Tongue (tissue), 2 donors: Measurements from ENCODE around the gene LSP1. TPM values are rescaled to one million over a fixed set of nuclear protein-coding genes. Genes with fewer than 3 reads are reported as not detected.
"Not testable (repeated sequence)": the region's sequence is repeated elsewhere in the genome, so short reads cannot be mapped to it uniquely, and the experiment has no call there.

ENCODE experiments used
- DNase-seq: peaks from one replicate; pipeline ENCODE4 v3.0.0-alpha.2; 2015
- total RNA-seq: library from RNA; depleted of rRNA; stranded (reverse); fragments of >200 nt; gene quantifications from one replicate; pipeline ENCODE4 v1.2.3, GENCODE V29; 2014

LSP1 gene
- total RNA-seq, 1 donor from 2014 or later = 84.2 TPM

DNA sequence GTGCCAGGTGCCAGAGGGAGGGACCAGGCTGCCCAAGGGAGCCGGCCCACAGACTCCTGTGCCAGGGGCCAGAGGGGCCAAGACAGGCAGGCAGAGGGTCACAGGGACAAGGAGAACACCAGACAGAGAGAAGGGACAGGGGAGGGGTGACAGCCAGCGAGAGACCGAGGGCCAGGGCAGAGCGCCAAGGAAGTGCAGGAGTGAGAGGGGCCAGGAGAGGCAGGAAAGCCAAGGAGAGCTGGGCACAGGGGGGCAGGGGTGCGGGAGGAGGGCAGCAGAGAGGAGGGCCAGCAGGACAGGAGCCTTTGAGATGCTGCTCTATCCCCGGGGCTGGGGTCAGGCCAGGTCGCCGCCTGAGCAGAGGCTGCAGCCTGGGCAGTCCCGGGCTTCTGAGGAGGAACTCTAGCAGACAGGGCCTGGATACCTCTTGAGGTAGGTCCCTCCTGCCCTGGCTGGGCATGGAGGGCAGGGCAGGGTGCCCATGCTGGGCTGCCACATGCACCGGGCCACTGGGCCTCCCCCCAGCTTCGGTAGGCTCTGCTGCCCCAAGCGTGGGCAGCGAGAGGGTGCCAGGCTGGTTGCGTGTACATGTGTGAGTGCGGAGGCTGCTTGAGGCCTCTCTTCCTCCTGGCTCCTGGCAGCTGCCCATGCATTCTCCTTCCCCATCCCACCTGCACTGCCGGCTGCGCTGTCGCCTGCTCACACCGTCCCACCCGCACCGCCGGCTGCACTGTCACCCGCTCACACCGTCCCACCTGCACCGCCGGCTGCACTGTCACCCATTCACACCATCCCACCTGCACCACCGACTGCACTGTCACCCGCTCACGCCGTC lies 12.2 kb downstream of the LSP1 start:
- DNase-seq = no peak

DNA sequence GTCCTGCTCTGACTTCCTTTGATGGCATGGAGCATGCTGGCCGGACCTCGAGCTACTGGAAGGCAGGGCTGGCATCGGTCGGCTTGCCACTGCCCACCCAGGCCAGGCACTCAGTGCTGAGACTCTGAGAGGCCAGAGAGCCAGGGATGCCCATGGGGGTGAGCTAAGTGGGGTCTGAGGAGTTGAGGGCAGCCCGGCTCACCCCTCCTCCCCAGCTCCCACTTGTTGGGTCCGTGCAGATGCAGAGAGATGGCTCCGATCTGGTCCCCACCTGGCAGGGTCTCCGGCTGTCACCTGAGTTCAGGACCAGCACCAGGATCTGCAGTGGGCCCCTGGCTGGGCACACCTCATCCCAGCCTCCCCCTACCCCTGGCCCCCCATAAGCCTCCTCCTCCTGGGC lies 13.3 kb downstream of the LSP1 start:
- DNase-seq = no peak

DNA sequence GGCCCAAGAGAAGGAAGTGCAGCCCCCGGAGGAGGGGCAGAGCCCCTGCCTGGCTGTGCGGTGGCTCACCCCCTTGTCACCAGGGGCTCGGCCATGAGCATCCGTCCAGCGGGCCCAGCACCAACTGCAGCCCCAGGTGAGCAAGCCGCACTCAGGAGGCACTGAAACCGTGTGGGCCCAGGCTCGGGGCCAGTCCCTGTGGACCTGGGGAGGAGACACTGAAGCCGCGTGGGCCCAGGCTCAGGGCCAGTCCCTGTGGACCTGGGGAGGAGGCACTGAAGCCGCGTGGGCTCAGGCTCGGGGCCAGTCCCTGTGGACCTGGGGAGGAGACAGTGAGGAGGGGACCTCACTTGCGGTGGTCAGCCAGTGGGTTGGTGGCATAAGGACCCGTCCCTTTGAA lies 13.9 kb downstream of the LSP1 start:
- no peak for DNase-seq

GRCh38 chr11:1867381-1867780 lies 14.5 kb downstream of the LSP1 start:
- DNase-seq = no peak

GRCh38 chr11:1868056-1868635 lies 15.3 kb downstream of the LSP1 start:
- no peak for DNase-seq

- DNase-seq = no peak
These were observed 15.9 kb downstream of the LSP1 start for GRCh38 chr11:1868636-1869291.

DNA sequence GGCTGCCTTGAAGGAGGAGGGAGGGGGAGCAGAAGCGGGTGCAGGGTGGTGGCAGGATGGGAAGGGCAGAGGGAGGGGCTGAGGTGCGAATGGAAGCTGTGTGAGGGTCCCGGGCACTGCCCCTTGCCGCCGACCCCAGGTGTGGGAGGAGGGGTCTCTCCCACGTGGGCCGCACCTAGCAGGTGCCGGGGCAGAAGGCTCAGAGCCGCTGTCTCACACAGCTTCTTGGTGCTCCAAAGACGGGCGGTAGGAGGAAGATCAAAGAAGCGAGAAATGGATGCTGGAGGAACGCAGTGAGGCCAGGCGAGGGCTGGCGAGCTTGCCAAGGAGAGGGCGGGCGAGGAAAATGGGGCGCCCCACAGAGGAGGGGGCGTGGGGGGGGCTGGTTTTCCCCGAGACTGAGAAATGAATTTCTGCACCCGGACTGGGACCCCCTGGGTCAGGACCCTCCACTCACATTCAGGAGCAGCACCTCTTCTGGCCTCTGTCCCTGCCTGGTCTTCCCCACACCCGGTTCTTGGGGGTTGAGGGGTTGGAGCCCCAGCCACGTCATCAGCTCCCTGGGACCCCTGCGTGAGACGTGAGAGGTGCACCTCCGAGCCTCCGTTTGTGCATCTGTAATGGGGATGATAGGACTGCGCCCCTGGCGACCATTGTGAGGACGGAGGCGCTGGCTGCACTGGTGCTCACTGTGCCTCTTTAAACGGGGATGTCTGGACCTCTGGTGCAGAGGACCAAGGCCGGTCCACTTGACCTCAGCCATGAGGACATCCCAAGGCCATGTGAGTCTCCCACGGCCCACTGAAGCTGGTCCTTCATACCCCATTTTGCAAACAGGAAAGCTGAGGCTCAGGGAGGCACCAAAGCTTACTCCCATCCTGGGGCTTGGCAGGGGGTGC lies 16.8 kb downstream of the LSP1 start:
- DNase-seq = no peak

- DNase-seq = no peak
These were observed 17.4 kb downstream of the LSP1 start for GRCh38 chr11:1870326-1870696.

GRCh38 chr11:1870721-1871466 lies 18.0 kb downstream of the LSP1 start:
- no peak for DNase-seq

DNA sequence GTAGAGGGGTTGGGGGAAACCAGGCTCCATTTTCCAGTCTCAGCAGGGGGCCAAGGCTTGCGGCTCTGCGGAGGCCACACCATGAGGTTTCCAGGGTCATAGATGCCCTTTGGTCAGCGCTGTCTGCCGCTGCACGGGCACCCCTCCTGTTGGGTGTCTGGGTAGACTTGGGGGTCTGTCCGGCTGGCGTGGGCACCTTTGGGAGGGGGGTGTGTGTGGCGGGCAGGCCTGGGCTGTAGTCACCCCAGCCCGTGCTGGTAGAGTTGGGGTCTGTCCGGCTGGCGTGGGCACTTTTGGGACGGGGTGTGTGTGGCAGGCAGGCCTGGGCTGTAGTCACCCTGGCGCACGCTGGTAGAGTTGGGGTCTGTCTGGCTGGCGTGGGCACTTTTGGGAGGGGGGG lies 18.6 kb downstream of the LSP1 start:
- no peak for DNase-seq

GRCh38 chr11:1872267-1872985 lies 19.5 kb downstream of the LSP1 start:
- no peak for DNase-seq

DNA sequence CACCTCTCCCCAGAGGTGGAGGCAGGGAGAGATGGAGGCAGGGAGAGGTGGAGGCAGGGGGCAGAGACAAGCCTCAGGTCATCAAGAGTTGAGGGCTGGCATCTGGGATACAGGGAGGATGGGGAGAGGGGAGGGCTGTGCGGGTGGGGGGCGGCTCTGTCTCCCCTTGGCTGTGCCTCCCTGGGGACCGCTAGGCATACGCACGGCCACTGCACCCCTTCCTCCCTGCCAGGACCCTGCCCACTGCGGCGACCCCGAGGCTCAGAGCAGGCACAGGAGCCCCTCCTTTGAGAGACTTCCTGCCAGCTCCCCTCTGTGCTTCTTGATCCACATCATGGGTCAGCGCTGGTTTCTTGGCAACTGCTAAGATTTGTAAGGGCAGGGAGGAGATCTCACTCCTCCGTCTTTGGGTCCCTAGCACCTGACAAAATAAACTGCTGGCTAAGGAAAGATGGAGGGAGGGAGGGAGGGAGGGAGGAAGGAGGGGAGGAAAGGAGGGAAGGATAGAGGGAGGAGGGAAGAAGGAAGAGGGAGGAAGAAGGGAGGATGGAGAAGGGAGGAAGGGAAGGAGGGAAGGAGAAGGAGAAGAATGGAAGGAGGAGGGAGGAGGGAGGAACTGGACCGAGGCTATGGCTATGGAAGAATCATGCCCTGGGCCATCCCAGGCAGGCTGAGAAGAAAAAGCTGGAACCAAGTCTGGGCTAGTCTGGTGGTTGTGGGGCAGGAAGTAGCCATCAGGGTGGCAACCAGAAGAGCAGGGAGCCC lies 20.3 kb downstream of the LSP1 start:
- peak; percentile 72 for DNase-seq

- not testable (repeated sequence) for DNase-seq
These were observed 20.9 kb downstream of the LSP1 start for GRCh38 chr11:1873813-1874150.

GRCh38 chr11:1874441-1875092 lies 21.7 kb downstream of the LSP1 start:
- not testable (repeated sequence) for DNase-seq

- DNase-seq = peak; percentile 83
These were observed 22.4 kb downstream of the LSP1 start for GRCh38 chr11:1875093-1875850.

DNA sequence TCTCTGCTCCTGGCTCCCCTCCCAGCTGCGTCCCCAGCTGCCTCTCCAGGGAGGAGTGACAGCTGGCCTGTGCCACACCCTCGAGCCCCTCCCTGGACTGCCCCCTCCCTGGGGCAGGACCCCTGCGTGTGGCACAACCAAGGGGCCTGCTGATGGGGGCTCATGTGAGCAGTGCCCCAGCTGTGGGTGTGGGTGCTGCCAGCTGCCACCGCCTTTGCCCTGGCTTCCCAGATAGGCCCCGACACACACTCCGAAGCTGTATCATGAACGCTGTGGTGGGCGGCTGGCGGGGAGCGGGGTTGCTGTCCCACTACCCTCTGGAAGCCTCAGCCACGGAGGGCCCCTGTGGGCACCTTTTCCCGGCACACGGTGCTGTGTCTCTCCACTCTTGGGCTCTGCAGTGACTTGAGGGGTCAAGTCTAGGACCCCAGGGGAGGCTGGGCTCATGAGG lies 23.0 kb downstream of the LSP1 start:
- DNase-seq = not testable (repeated sequence)

DNA sequence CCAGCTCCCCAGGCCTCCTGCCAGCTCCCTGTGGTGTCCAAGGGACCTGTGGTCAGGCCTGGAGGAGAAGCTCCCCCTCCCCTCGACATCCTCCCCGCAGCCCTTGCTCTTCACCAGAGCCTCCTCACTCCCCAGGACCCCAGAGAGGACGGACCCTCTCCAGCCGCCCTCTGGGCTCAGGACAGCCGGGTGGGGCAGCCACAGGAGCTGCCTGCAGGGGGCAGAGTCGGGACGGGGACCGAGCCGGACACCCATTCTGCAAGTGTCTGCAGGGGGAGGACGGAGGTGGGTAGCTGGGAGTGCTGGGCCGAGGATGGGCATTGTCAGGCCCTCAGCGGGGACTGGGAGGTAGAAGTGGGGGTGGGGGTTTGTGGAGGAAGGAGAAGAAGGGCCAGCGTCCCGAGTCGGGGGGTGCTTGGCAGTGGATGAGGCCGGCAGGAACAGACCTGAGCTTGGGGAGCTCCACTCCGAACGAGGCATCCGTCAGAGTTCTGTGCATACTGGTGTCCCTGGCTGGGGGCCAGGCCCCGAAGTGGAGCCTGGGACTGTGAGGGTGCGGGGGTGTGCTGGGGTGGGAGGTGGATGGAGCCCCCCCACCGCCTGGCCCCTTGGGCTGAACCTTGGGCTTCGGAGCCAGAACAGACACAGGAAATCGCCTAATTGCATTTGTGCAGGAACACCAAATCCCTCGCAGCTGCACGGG lies 23.6 kb downstream of the LSP1 start:
- DNase-seq = peak; percentile 96
